K562 (cell line): ENCODE results near the gene TDRD10. TPM values are rescaled to one million over a fixed set of nuclear protein-coding genes. Genes with fewer than 3 reads are reported as not detected.
A peak's percentile ranks its signal among the peaks of the same experiment; 100 is the strongest.

ENCODE experiments used
- ATAC-seq: fragments of 200-7000 bp; cut with Tn5 transposase; 3 replicates; pipeline ENCODE4 v1.9.1; 2020; ENCODE audit warnings: moderate library complexity
- BruUV-seq: library from RNA; stranded (reverse); fragments of 400-500 nt; replicated peaks from 2 replicates; lab custom pipeline; 2021; lab: Mats Ljungman, UMichigan
- CTCF ChIA-PET: fragments of 300-600 bp; formaldehyde crosslinking; extraction: SDS; loops from one replicate; lab custom pipeline; 2021; ENCODE audit warnings: low intra/inter-chr PET ratio; lab: Yijun Ruan, JAX
- POLR2A ChIA-PET: fragments of 300-600, 350-650 bp; sonication (Branson Sonifier 250); formaldehyde crosslinking; extraction: SDS; loops from one replicate; lab custom pipeline; 2021; ENCODE audit warnings: antibody characterized with exemption, inconsistent platforms; lab: Yijun Ruan, JAX
- DNase-seq, 4 experiments: peaks; one replicate each; pipeline versions ENCODE4 v3.0.0 to v3.0.0-alpha.2; 2011 to 2018; ENCODE audit warnings: low spot score in 3 of 4, mixed read lengths in 3 of 4; ENCODE audit errors: extremely low read depth in 1 of 4
- FAIRE-seq: peaks from 2 replicates; lab custom pipeline; 2011; peaks lifted over from hg19 to GRCh38; lab: Jason Lieb, UNC
- H2AFZ ChIP-seq: 2 replicates; pipeline ENCODE4 v1.6.0; 2011; ENCODE audit warnings: low read depth, low read length, control low read depth, inconsistent platforms
- H3K27ac ChIP-seq: fragments of 200-600 bp; 3 replicates; pipeline ENCODE4 v1.8.0; 2011; ENCODE audit warnings: low read depth, mild to moderate bottlenecking, control low read depth, inconsistent platforms, low read length, moderate library complexity, mixed read lengths; ENCODE audit errors: extremely low read depth
- H3K27me3 ChIP-seq, 2 experiments: fragments of 300-600 bp in 1 of 2; 2 replicates in 1 of 2; 3 replicates in 1 of 2; pipeline versions ENCODE4 v1.6.0 to v1.8.0; 2011; ENCODE audit warnings: inconsistent platforms in 2 of 2, low read length in 2 of 2, mild to moderate bottlenecking in 1 of 2, mixed read lengths in 1 of 2, moderate library complexity in 1 of 2; ENCODE audit not compliant: control insufficient read depth in 2 of 2, insufficient read depth in 2 of 2
- H3K36me3 ChIP-seq: fragments of 300-600 bp; 3 replicates; pipeline ENCODE4 v1.8.0; 2011; ENCODE audit warnings: mild to moderate bottlenecking, low read length, inconsistent platforms; ENCODE audit not compliant: control insufficient read depth, insufficient read depth
- H3K4me1 ChIP-seq, 2 experiments: fragments of 200-600 bp in 1 of 2; replicated peaks in 1 of 2; 2 replicates in 1 of 2; 3 replicates in 1 of 2; pipeline versions ENCODE4 v1.5.1 to v1.8.0; 2011; ENCODE audit warnings: inconsistent platforms in 2 of 2, low read length in 2 of 2, mild to moderate bottlenecking in 1 of 2, mixed read lengths in 1 of 2, moderate library complexity in 1 of 2; ENCODE audit not compliant: control insufficient read depth in 2 of 2, insufficient read depth in 2 of 2
- H3K4me2 ChIP-seq: 2 replicates; pipeline ENCODE4 v1.6.1; 2011; ENCODE audit warnings: low read length, control low read depth, inconsistent platforms, mixed read lengths; ENCODE audit not compliant: insufficient read depth
- H3K4me3 ChIP-seq: fragments of 200-600 bp; sonication (generic), shearing (Covaris generic); 2 replicates; pipeline ENCODE4 v1.5.1; 2016; ENCODE audit warnings: control low read depth, inconsistent platforms
- H3K79me2 ChIP-seq: fragments of 200-600 bp; 3 replicates; pipeline ENCODE4 v1.8.0; 2011; ENCODE audit warnings: low read length, inconsistent platforms; ENCODE audit not compliant: control insufficient read depth, insufficient read depth
- H3K9ac ChIP-seq, 2 experiments: 2 replicates each; pipeline versions ENCODE4 v1.6.0 to v1.6.1; 2011; ENCODE audit warnings: low read depth in 2 of 2, low read length in 2 of 2, control low read depth in 1 of 2, inconsistent platforms in 1 of 2, mild to moderate bottlenecking in 1 of 2, mixed read lengths in 1 of 2; ENCODE audit not compliant: insufficient read depth in 1 of 2
- H3K9me1 ChIP-seq: one replicate; pipeline ENCODE4 v1.6.0; 2011; ENCODE audit warnings: inconsistent platforms, mild to moderate bottlenecking, low read length, moderate library complexity; ENCODE audit not compliant: control insufficient read depth, insufficient read depth
- H3K9me3 ChIP-seq: replicated peaks from 2 replicates; pipeline ENCODE4 v1.5.1; 2011; ENCODE audit warnings: low read depth, low read length, inconsistent platforms; ENCODE audit not compliant: control insufficient read depth, insufficient read depth
- H4K20me1 ChIP-seq: replicated peaks from 2 replicates; pipeline ENCODE4 v1.6.1; 2011; ENCODE audit warnings: low read length, inconsistent platforms, mixed read lengths; ENCODE audit not compliant: control insufficient read depth, insufficient read depth
- CBX3 ChIP-seq, 2 experiments: IDR thresholded peaks; 1 replicate in 1 of 2; 2 replicates in 1 of 2; pipeline ENCODE4 v1.6.1; 2012; ENCODE audit warnings: inconsistent platforms in 2 of 2, low read length in 2 of 2, borderline replicate concordance in 1 of 2, control low read depth in 1 of 2
- STAT5B ChIP-seq: fragments of 250-450 bp; sonication (Bioruptor Pico); IDR thresholded peaks from 2 replicates; pipeline ENCODE4 v1.8.0; 2021; ENCODE audit warnings: mild to moderate bottlenecking, inconsistent platforms
- ZC3H4 ChIP-seq: sonication (generic); formaldehyde crosslinking; IDR thresholded peaks from 2 replicates; pipeline ENCODE4 v1.9.0; 2021; ENCODE audit warnings: missing genetic modification reagents, borderline replicate concordance
- ZNF311 ChIP-seq: fragments of 250-450 bp; sonication (Bioruptor Pico); IDR thresholded peaks from 2 replicates; pipeline ENCODE4 v1.4.0; 2020; ENCODE audit warnings: mild to moderate bottlenecking, moderate library complexity
- ZNF778 ChIP-seq: fragments of 450-650 bp; formaldehyde crosslinking; IDR thresholded peaks from 2 replicates; pipeline ENCODE4 v1.4.0; 2020; ENCODE audit warnings: mild to moderate bottlenecking, moderate library complexity
- WGBS: fragments of 100-300 bp; shearing (Covaris generic); methylation state at CpG from one replicate; pipeline ENCODE4 v1.1.6; 2016; ENCODE audit warnings: low coverage, mixed read lengths; ENCODE audit not compliant: insufficient coverage; ENCODE audit errors: missing lambda C conversion rate; 5-methylcytosine and 5-hydroxymethylcytosine counted together
- in situ Hi-C: fragments of 300-500 bp; cut with MboI; formaldehyde crosslinking; loops from 4 replicates; pipeline ENCODE4 v1.15.0; 2018; ENCODE audit warnings: inconsistent platforms, mixed read lengths
- intact Hi-C: fragments of 100-400 bp; cut with micrococcal nuclease; formaldehyde crosslinking; loops from 2 replicates; pipeline ENCODE4 v1.14.2; 2022
- polyA plus RNA-seq, 8 experiments: library from polyadenylated mRNA; depleted of rRNA in 4 of 8; stranded (reverse) in 5 of 8; unstranded in 3 of 8; fragments of >200 nt; fragmentation: Nextera tagmentation in 2 of 8; fragmentation: Illumina TruSeq in 1 of 8; extraction: Ambion mirVana in 2 of 8; extraction: Trizol in 1 of 8; gene quantifications; 2 replicates each; pipeline versions ENCODE4 v1.2.1 to v1.2.3, GENCODE V29; 2011 to 2014; ENCODE audit warnings: inconsistent platforms in 1 of 8, missing spikeins in 1 of 8
- total RNA-seq, 7 experiments: library from RNA; depleted of rRNA in 6 of 7; stranded (reverse); fragments of >200 nt in 6 of 7; fragmentation: Illumina TruSeq in 2 of 7; extraction: Trizol in 2 of 7; gene quantifications; 2 replicates each; pipeline versions ENCODE4 v1.2.1 to v1.2.3, GENCODE V29; 2011 to 2021; ENCODE audit warnings: low replicate concordance in 1 of 7
- TF ChIP-seq, protein P1 (sequence below): conservative IDR thresholded peaks from 2 replicates; pipeline ENCODE4 v1.6.1; 2011; ENCODE audit warnings: low read depth, mild to moderate bottlenecking, low read length; ENCODE audit not compliant: control insufficient read depth

TDRD10 gene
- total and polyA plus RNA-seq, 9 of the 15 experiments (the other 6 are each of a cell fraction or from before 2014, with no cell fraction given): not detected

- H3K9me1 ChIP-seq: no peaks in the 10 kb centered on the region
- intact Hi-C loops: no loop called here
- H2AFZ ChIP-seq: no peak overlapping the region
- H3K4me2 ChIP-seq: no peak overlapping the region
- DNase-seq (no peak), ATAC-seq (no peak), FAIRE-seq (no peak)
- ChIA-PET CTCF (no interaction called here), POLR2A (no interaction called here)
- no peaks in the 10 kb centered on the region for H4K20me1 ChIP-seq
- no peaks in the 10 kb centered on the region for H3K9me3 ChIP-seq
- no peaks in the 10 kb centered on the region for H3K36me3 ChIP-seq
- H3K27me3 ChIP-seq: peaks cover 31 to 62% of the 10 kb centered on the region in 2 experiments
- no peaks in the 10 kb centered on the region for H3K79me2 ChIP-seq
- H3K4me3 ChIP-seq: no peak overlapping the region
- TF ChIP-seq ZNF311 (CRISPR knock-in tag) (no peak), CBX3 (IDR thresholded peaks at IDR 0.05; ENCODE audit: borderline replicate concordance in 1 of 2, low read length in 2 of 2) (no peak), ZC3H4 (CRISPR knock-in tag) (no peak), STAT5B (CRISPR knock-in tag) (no peak), ZNF778 (no peak)
- TF ChIP-seq, protein P1, sequence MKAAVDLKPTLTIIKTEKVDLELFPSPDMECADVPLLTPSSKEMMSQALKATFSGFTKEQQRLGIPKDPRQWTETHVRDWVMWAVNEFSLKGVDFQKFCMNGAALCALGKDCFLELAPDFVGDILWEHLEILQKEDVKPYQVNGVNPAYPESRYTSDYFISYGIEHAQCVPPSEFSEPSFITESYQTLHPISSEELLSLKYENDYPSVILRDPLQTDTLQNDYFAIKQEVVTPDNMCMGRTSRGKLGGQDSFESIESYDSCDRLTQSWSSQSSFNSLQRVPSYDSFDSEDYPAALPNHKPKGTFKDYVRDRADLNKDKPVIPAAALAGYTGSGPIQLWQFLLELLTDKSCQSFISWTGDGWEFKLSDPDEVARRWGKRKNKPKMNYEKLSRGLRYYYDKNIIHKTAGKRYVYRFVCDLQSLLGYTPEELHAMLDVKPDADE: no peak
- H3K4me1 ChIP-seq: no peaks in the 10 kb centered on the region
- H3K27ac ChIP-seq: no peak overlapping the region
- BruUV-seq: no TSS peak
- H3K9ac ChIP-seq: peak overlapping the region in 1 of 2 experiments; percentile 36; a peak in 1 of 4 replicates
- WGBS: 15% methylated on average over 5 of the region's 5 CpGs
- in situ Hi-C loops: no loop called here
Measured at GRCh38 chr1:154453161-154453560, 48.9 kb upstream of the TDRD10 start.
